ENCODE data around the gene RTN4IP1.

DNA sequence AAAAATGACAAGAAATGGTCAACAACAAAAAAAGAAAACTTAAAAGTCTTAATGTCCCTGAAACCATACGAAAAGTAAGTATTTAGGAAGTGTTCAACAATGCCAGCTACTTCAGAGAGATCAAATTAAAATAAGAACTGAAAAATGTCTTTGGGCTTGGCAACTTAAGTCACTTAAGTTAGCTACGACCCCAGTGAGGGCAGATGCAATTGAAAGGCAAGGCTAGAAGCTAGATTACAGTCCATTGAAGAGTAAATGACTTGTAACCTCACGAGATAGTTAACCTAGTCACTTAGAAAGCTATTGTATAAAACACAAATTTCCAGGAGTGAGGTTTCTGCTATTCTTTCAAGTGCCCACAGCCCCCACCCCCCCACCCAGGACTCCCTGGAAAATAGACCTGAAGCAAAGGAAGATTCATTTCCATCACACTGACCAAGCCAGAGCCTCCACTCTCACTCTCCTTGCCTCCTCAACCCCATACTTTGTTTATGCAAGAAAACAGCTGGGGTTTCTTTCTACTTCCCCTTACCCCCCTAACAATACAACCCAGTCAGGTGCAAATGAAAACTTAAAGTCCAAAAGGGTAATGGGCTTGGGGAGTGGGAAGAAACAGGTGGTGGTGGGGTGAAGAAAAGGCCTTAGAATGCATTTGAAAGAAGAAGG is 14.6 kb downstream of the RTN4IP1 start:
- TF ChIP-seq POLR2A (IDR thresholded peaks at IDR 0.05): no peak
- no peak for TF ChIP-seq CTCF (IDR thresholded peaks at IDR 0.05)
